ENCODE data around the gene KCNQ4.

The KCNQ4 gene

DNA sequence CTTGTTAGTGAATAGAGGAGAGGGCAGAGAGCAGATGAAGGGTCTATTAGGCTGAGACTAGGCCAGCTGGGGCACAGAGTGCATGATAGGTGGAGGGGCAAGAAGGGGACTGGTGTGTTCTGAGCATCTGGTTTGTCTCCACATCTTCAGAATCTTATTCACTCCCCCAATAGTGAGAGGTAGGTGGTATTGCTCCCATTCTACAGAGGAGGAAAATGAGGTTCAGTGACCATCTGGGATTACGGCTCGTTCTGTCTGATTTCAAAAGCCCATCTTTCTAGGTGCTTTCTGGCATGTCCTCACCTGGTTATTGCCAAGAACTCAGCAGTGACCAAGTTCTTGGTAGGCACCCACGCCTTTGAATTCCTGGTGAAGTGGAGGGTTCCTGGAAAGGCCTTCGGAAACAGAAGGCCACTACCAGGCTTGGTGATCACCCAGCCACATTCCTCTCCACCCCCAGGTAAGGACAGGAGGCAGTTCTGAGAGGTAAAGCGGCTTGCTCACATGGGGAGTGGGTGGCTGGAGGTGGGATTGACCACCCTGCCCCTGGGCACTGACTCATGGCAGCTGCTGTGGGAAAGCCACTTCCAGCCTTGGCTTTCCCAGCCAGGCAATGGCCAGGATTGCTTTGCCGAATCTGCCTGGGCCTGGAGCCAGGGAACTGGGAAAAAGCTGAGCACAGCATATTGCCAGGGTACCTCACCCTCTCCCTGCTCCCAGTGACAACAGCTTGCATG is 97.4 kb downstream of the KCNQ4 start:
- H3K4me1 ChIP-seq (ENCODE audit: low read length) = peaks cover 4% of the 10 kb centered on the region; the same call in 1 of the 2 replicates
- H4K20me1 ChIP-seq (ENCODE audit: insufficient read depth, low read length) = no peaks in the 10 kb centered on the region
- H3K9ac ChIP-seq (ENCODE audit: low read length) = no peak overlapping the region
- no peak overlapping the region for H3K4me2 ChIP-seq (ENCODE audit: low read length)
- no peaks in the 10 kb centered on the region for H3K36me3 ChIP-seq (replicated peaks; ENCODE audit: low read depth, low read length)
- H3K27ac ChIP-seq (ENCODE audit: low read length) = no peak overlapping the region
- H2AFZ ChIP-seq (ENCODE audit: low read depth, low read length) = no peak overlapping the region
- H3K79me2 ChIP-seq (ENCODE audit: low read length) = no peaks in the 10 kb centered on the region
- H3K4me3 ChIP-seq (ENCODE audit: low read length) = no peak overlapping the region
- no peaks in the 10 kb centered on the region for H3K27me3 ChIP-seq (ENCODE audit: low read depth, low read length)
- no peak for TF ChIP-seq EZH2phosphoT487 (IDR thresholded peaks at IDR 0.05; ENCODE audit: low read depth)
- TF ChIP-seq, protein P1, sequence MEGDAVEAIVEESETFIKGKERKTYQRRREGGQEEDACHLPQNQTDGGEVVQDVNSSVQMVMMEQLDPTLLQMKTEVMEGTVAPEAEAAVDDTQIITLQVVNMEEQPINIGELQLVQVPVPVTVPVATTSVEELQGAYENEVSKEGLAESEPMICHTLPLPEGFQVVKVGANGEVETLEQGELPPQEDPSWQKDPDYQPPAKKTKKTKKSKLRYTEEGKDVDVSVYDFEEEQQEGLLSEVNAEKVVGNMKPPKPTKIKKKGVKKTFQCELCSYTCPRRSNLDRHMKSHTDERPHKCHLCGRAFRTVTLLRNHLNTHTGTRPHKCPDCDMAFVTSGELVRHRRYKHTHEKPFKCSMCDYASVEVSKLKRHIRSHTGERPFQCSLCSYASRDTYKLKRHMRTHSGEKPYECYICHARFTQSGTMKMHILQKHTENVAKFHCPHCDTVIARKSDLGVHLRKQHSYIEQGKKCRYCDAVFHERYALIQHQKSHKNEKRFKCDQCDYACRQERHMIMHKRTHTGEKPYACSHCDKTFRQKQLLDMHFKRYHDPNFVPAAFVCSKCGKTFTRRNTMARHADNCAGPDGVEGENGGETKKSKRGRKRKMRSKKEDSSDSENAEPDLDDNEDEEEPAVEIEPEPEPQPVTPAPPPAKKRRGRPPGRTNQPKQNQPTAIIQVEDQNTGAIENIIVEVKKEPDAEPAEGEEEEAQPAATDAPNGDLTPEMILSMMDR (IDR thresholded peaks at IDR 0.05; ENCODE audit: low read depth, low read length) = no peak
- peaks cover 3% of the 10 kb centered on the region for H3K9me3 ChIP-seq (ENCODE audit: insufficient read depth, low read length)

DNA sequence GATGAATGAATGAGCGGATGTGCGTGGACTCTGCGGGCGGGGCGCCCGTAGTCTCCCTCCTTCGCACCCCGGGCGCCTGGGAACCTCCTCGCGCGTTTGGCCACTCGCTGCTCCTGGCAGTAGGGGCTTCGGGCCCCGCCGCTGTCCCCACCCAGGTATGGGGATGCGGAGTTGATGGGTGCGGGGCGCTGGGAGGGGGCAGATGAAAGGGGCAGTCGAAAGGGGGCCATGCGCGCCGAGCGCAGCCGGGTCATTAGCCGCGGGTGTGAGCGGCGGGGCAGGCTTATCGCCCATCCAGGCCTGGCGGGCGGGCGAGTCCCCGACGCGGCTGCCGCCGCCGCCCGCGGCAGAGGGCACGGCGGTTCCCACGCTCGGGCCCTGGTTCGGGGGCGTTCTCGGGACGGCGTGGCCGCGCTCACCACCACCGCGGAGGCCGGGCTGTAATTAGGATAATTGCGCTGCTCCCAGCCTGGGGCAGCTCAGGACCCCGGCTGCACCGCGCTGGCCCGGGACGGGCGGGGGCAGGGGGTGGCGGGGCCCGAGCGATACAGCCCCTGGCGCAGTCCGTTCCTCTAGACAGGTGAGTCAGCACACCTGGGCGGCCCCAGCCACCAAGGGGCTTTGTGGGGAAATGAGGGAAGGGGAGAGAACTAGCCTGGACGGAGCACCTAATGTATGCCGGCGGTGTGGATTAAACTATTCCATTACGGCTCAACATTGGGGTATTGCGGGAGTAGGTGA is 100.6 kb downstream of the KCNQ4 start:
- Histone ChIP-seq H3K36me3 (replicated peaks; ENCODE audit: low read depth, low read length) (no peaks in the 10 kb centered on the region), H3K79me2 (ENCODE audit: low read length) (no peaks in the 10 kb centered on the region), H3K9me3 (ENCODE audit: insufficient read depth, low read length) (no peaks in the 10 kb centered on the region), H2AFZ (ENCODE audit: low read depth, low read length) (no peak overlapping the region), H3K4me3 (ENCODE audit: low read length) (no peak overlapping the region), H3K4me2 (ENCODE audit: low read length) (no peak overlapping the region), H3K27ac (ENCODE audit: low read length) (no peak overlapping the region), H3K9ac (ENCODE audit: low read length) (no peak overlapping the region), H3K27me3 (ENCODE audit: low read depth, low read length) (no peaks in the 10 kb centered on the region), H4K20me1 (ENCODE audit: insufficient read depth, low read length) (no peaks in the 10 kb centered on the region), H3K4me1 (ENCODE audit: low read length) (no peaks in the 10 kb centered on the region; the same call in 1 of the 2 replicates)
- TF ChIP-seq, protein P1 (IDR thresholded peaks at IDR 0.05; ENCODE audit: low read depth, low read length) = no peak
- no peak for TF ChIP-seq EZH2phosphoT487 (IDR thresholded peaks at IDR 0.05; ENCODE audit: low read depth)

DNA sequence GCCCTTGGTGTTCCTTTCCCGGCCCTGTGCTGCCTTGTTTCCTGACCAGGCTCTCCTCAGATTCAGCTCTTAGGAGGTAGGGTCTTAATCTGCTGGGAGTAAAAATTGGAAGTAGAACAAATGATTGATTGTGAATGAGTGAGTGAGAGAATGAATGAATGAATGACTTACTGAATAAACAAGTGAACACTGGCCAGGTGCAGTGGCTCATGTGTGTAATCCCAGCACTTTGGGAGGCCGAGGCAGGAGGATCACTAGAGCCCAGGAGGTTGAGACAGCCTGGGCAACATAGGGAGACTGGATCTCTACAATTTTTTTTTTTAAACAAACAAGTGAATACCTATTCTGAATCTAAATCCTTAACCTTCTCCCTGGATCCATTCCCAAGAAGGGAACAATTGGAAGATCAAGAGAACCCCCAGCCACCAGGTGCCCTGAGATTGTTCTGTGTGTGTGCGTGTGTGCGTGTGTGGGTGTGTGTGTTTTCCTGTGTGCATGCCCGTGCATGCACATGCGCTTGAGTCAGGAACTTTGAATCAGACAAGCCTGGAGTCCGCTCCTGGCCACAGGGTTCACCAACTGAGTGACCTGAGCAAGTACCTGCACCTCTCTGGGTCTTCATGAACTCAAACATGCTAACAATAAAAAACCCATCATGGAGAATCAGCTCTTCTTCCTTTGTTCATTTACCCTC is 102.9 kb downstream of the KCNQ4 start:
- H4K20me1 ChIP-seq (ENCODE audit: insufficient read depth, low read length) = no peaks in the 10 kb centered on the region
- no peak overlapping the region for H3K9ac ChIP-seq (ENCODE audit: low read length)
- TF ChIP-seq, protein P1 (IDR thresholded peaks at IDR 0.05; ENCODE audit: low read depth, low read length) = no peak
- no peak for TF ChIP-seq EZH2phosphoT487 (IDR thresholded peaks at IDR 0.05; ENCODE audit: low read depth)
- H3K36me3 ChIP-seq (replicated peaks; ENCODE audit: low read depth, low read length) = no peaks in the 10 kb centered on the region
- no peaks in the 10 kb centered on the region for H3K79me2 ChIP-seq (ENCODE audit: low read length)
- no peak overlapping the region for H3K27ac ChIP-seq (ENCODE audit: low read length)
- no peaks in the 10 kb centered on the region; the same call in 1 of the 2 replicates for H3K4me1 ChIP-seq (ENCODE audit: low read length)
- H3K9me3 ChIP-seq (ENCODE audit: insufficient read depth, low read length) = no peaks in the 10 kb centered on the region
- H3K4me3 ChIP-seq (ENCODE audit: low read length) = no peak overlapping the region
- no peaks in the 10 kb centered on the region for H3K27me3 ChIP-seq (ENCODE audit: low read depth, low read length)
- H2AFZ ChIP-seq (ENCODE audit: low read depth, low read length) = no peak overlapping the region
- H3K4me2 ChIP-seq (ENCODE audit: low read length) = no peak overlapping the region; the same call in 1 of the 2 replicates

DNA sequence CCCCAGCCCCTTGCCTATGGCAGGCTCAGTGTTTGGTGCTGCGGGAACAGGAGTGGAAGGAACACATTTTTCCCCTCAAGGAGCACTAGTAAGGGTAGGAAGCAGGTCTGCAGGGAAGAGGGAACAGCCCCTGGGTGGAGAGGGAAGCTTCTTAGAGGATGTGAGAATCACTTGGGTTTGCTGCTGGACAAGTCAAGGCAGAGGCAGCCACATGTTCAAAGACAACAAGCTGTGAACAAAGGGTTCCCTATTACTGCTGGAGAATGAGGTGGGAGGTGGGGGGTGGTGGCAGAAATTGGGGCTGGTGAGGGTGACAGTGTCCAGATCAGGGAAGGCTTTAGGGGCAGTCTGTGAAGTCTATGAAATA is 103.4 kb downstream of the KCNQ4 start:
- no peak overlapping the region for H3K4me3 ChIP-seq (ENCODE audit: low read length)
- no peak overlapping the region for H2AFZ ChIP-seq (ENCODE audit: low read depth, low read length)
- H3K9me3 ChIP-seq (ENCODE audit: insufficient read depth, low read length) = no peaks in the 10 kb centered on the region
- TF ChIP-seq, protein P1 (IDR thresholded peaks at IDR 0.05; ENCODE audit: low read depth, low read length) = no peak
- no peak for TF ChIP-seq EZH2phosphoT487 (IDR thresholded peaks at IDR 0.05; ENCODE audit: low read depth)
- H3K9ac ChIP-seq (ENCODE audit: low read length) = no peak overlapping the region
- H3K27ac ChIP-seq (ENCODE audit: low read length) = no peak overlapping the region
- no peaks in the 10 kb centered on the region for H4K20me1 ChIP-seq (ENCODE audit: insufficient read depth, low read length)
- no peak overlapping the region for H3K4me2 ChIP-seq (ENCODE audit: low read length)
- no peaks in the 10 kb centered on the region for H3K79me2 ChIP-seq (ENCODE audit: low read length)
- no peaks in the 10 kb centered on the region; the same call in 1 of the 2 replicates for H3K4me1 ChIP-seq (ENCODE audit: low read length)
- H3K36me3 ChIP-seq (replicated peaks; ENCODE audit: low read depth, low read length) = no peaks in the 10 kb centered on the region
- H3K27me3 ChIP-seq (ENCODE audit: low read depth, low read length) = no peaks in the 10 kb centered on the region
